ENCODE measurements around the gene PNRC1. TPM values are rescaled to one million over a fixed set of nuclear protein-coding genes. Genes with fewer than 3 reads are reported as not detected.
A peak's percentile ranks its signal among the peaks of the same experiment; 100 is the strongest.
"Not testable (repeated sequence)": the region's sequence is repeated elsewhere in the genome, so short reads cannot be mapped to it uniquely, and the experiment has no call there.

PNRC1 gene
- total and polyA plus RNA-seq, 3 donors from 2014 or later: 83.2 to 221 (median 220) TPM

GRCh38 chr6:89058627-89059026 lies 21.9 kb upstream of the PNRC1 start:
- no peak for DNase-seq
- WGBS, 2 donors: 42 to 60% methylated on average over 5 of the region's 5 CpGs
- Histone ChIP-seq H3K4me1 (no peaks in the 10 kb centered on the region), H3K36me3 (ENCODE audit: low read depth, missing control alignments) (no peaks in the 10 kb centered on the region), H3K9me3 (no peaks in the 10 kb centered on the region), H3K27ac (no peak overlapping the region), H3K27me3 (no peaks in the 10 kb centered on the region), H3K4me3 (peak overlapping the region in 1 of 2 donors; percentile 13)
- TF ChIP-seq, protein P1, sequence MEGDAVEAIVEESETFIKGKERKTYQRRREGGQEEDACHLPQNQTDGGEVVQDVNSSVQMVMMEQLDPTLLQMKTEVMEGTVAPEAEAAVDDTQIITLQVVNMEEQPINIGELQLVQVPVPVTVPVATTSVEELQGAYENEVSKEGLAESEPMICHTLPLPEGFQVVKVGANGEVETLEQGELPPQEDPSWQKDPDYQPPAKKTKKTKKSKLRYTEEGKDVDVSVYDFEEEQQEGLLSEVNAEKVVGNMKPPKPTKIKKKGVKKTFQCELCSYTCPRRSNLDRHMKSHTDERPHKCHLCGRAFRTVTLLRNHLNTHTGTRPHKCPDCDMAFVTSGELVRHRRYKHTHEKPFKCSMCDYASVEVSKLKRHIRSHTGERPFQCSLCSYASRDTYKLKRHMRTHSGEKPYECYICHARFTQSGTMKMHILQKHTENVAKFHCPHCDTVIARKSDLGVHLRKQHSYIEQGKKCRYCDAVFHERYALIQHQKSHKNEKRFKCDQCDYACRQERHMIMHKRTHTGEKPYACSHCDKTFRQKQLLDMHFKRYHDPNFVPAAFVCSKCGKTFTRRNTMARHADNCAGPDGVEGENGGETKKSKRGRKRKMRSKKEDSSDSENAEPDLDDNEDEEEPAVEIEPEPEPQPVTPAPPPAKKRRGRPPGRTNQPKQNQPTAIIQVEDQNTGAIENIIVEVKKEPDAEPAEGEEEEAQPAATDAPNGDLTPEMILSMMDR (IDR thresholded peaks at IDR 0.05): no peak
- TF ChIP-seq POLR2A (IDR thresholded peaks at IDR 0.05): no peak
- intact Hi-C loops (cut with DNase I; ENCODE audit: low total_unique reads): no loop called here

GRCh38 chr6:89059227-89059626 lies 21.3 kb upstream of the PNRC1 start:
- Histone ChIP-seq H3K27ac (peak overlapping the region in 1 of 2 donors; percentile 25), H3K4me1 (no peaks in the 10 kb centered on the region), H3K36me3 (ENCODE audit: low read depth, missing control alignments) (no peaks in the 10 kb centered on the region), H3K27me3 (no peaks in the 10 kb centered on the region), H3K4me3 (peak overlapping the region in 1 of 2 donors; percentile 13), H3K9me3 (no peaks in the 10 kb centered on the region)
- no peak for DNase-seq
- intact Hi-C loops (cut with DNase I; ENCODE audit: low total_unique reads): no loop called here
- TF ChIP-seq POLR2A (IDR thresholded peaks at IDR 0.05): no peak
- TF ChIP-seq, protein P1 (IDR thresholded peaks at IDR 0.05): no peak
- 63 to 77% methylated on average over 12 of the region's 12 CpGs for WGBS, 2 donors

DNA sequence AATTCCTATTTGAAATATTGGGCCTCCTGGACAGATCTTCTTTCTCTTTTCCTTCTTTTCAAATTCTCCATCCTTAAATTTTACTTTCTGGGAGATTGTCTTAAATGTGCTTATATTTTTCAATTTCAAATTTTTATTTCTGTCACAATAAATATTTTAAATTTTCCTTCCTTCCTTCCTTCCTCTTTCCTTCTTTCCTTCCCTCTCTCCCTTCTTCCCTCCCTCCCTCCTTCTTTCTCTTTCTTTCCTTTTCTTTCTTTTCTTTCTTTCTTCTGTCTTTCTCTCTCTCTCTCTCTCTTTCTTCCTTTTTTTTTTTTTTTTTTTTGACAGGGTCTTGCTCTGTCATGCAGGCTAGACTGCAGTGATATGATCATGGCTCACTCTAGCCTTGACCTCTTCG lies 16.7 kb upstream of the PNRC1 start:
- Histone ChIP-seq H3K27ac (no peak overlapping the region), H3K4me1 (no peaks in the 10 kb centered on the region), H3K27me3 (no peaks in the 10 kb centered on the region), H3K4me3 (no peak overlapping the region), H3K36me3 (ENCODE audit: low read depth, missing control alignments) (no peaks in the 10 kb centered on the region), H3K9me3 (no peaks in the 10 kb centered on the region)
- 69 to 83% methylated on average over 1 of the region's 1 CpG for WGBS, 2 donors
- TF ChIP-seq POLR2A (IDR thresholded peaks at IDR 0.05): no peak
- TF ChIP-seq, protein P1 (IDR thresholded peaks at IDR 0.05): no peak
- intact Hi-C loops (cut with DNase I; ENCODE audit: low total_unique reads): no loop called here
- no peak for DNase-seq

DNA sequence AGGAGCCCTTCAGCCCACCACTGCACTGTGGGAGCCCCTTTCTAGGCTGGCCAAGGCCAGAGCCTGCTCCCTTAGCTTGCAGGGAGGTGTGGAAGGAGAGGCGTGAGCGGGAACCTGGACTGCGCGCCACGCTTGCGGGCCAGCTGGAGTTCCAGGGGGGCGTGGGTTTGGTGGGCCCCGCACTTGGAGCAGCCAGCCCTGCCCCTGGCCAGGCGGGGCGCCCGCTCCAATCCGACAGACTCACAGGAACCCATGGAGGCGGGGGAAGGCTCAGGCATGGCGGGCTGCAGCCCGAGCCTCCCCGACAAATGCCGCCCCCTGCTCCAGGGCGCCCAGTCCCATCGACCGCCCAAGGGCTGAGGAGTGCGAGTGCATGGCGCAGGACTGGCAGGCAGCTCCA lies 15.6 kb upstream of the PNRC1 start:
- DNase-seq; H3K4me3 ChIP-seq; H3K9me3 ChIP-seq; H3K27ac ChIP-seq; H3K36me3 ChIP-seq (ENCODE audit: low read depth, missing control alignments); H3K27me3 ChIP-seq; intact Hi-C loops (cut with DNase I; ENCODE audit: low total_unique reads); H3K4me1 ChIP-seq: not testable (repeated sequence)
- WGBS, 2 donors: 82% methylated on average over 19 of the region's 22 CpGs; no CpG with 5 or more reads in 1 of the 2 donors

- intact Hi-C loops (cut with DNase I; ENCODE audit: low total_unique reads); H3K27ac ChIP-seq: not testable (repeated sequence)
These were observed 14.4 kb upstream of the PNRC1 start for GRCh38 chr6:89066121-89066520.

GRCh38 chr6:89066940-89067646 lies 13.5 kb upstream of the PNRC1 start:
- H3K9me3 ChIP-seq: no peaks in the 10 kb centered on the region
- H3K27me3 ChIP-seq: no peaks in the 10 kb centered on the region
- H3K27ac ChIP-seq: no peak overlapping the region
- H3K4me1 ChIP-seq: peaks cover 2% of the 10 kb centered on the region
- TF ChIP-seq, protein P1 (IDR thresholded peaks at IDR 0.05): no peak
- TF ChIP-seq POLR2A (IDR thresholded peaks at IDR 0.05): no peak
- no peak for DNase-seq
- H3K4me3 ChIP-seq: no peak overlapping the region
- intact Hi-C loops (cut with DNase I; ENCODE audit: low total_unique reads): no loop called here
- WGBS, 2 donors: 60 to 69% methylated on average over 4 of the region's 4 CpGs
- H3K36me3 ChIP-seq (ENCODE audit: low read depth, missing control alignments): no peaks in the 10 kb centered on the region

More at GRCh38 chr6:89066121-89066520, 14.4 kb upstream of the PNRC1 start:
- not testable (repeated sequence) for DNase-seq; H3K4me1 ChIP-seq; H3K9me3 ChIP-seq; H3K36me3 ChIP-seq (ENCODE audit: low read depth, missing control alignments); H3K4me3 ChIP-seq; H3K27me3 ChIP-seq
- 94 to 96% methylated on average over 9 of the region's 9 CpGs for WGBS, 2 donors

Data from testis (tissue), 3 donors.